ENCODE measurements around the gene STK32C. TPM values are rescaled to one million over a fixed set of nuclear protein-coding genes. Genes with fewer than 3 reads are reported as not detected.

STK32C gene
- total RNA-seq, 1 donor from 2014 or later = 2.5 TPM

- no peak overlapping the region for H3K27ac ChIP-seq
- H2AFZ ChIP-seq (replicated peaks) = no peak overlapping the region
- H3K4me3 ChIP-seq = no peak overlapping the region
- H4K20me1 ChIP-seq (ENCODE audit: low read depth) = no peaks in the 10 kb centered on the region
- H3F3A ChIP-seq (ENCODE audit: low read depth) = peaks cover 7% of the 10 kb centered on the region
- peaks cover 13% of the 10 kb centered on the region for H3K27me3 ChIP-seq
- H3K36me3 ChIP-seq = no peaks in the 10 kb centered on the region
- Mint-ChIP-seq H3K4me1 (peaks cover 10% of the 10 kb centered on the region), H3K4me3 (no peak overlapping the region), H3K9me3 (no peaks in the 10 kb centered on the region), H3K27ac (no peak overlapping the region), H3K27me3 (ENCODE audit: insufficient read depth, low read depth) (peaks cover 9% of the 10 kb centered on the region), H3K36me3 (no peaks in the 10 kb centered on the region)
- TF ChIP-seq EZH2 (IDR thresholded peaks at IDR 0.05) = no peak
- TF ChIP-seq CTCF (IDR thresholded peaks at IDR 0.05) = no peak
- no peak for TF ChIP-seq EZH2phosphoT487 (IDR thresholded peaks at IDR 0.05)
- DNase-seq (ENCODE audit: low spot score) = no peak
- H3K4me2 ChIP-seq = no peak overlapping the region
- no peak overlapping the region for H3K9ac ChIP-seq
- peaks cover 12% of the 10 kb centered on the region for H3K4me1 ChIP-seq
- no peaks in the 10 kb centered on the region for H3K9me3 ChIP-seq (ENCODE audit: low read depth)
- H3K79me2 ChIP-seq (ENCODE audit: low read depth) = no peaks in the 10 kb centered on the region
Observed at GRCh38 chr10:132249824-132250375, 57.9 kb downstream of the STK32C start.

GRCh38 chr10:132249226-132249724, 58.5 kb downstream of the STK32C start:
- Histone ChIP-seq H3K9ac (no peak overlapping the region), H3F3A (ENCODE audit: low read depth) (peaks cover 12% of the 10 kb centered on the region), H3K4me2 (peak overlapping the region; percentile 75), H2AFZ (replicated peaks) (no peak overlapping the region), H3K36me3 (no peaks in the 10 kb centered on the region), H3K9me3 (ENCODE audit: low read depth) (no peaks in the 10 kb centered on the region), H3K27ac (no peak overlapping the region), H3K4me1 (peaks cover 18% of the 10 kb centered on the region), H3K27me3 (peaks cover 13% of the 10 kb centered on the region), H3K79me2 (ENCODE audit: low read depth) (no peaks in the 10 kb centered on the region), H3K4me3 (no peak overlapping the region), H4K20me1 (ENCODE audit: low read depth) (no peaks in the 10 kb centered on the region)
- Mint-ChIP-seq H3K9me3 (no peaks in the 10 kb centered on the region), H3K27ac (no peak overlapping the region), H3K27me3 (ENCODE audit: insufficient read depth, low read depth) (peaks cover 9% of the 10 kb centered on the region), H3K4me3 (peak overlapping the region; percentile 72), H3K36me3 (no peaks in the 10 kb centered on the region), H3K4me1 (peaks cover 14% of the 10 kb centered on the region)
- no peak for TF ChIP-seq CTCF (IDR thresholded peaks at IDR 0.05)
- TF ChIP-seq EZH2 (IDR thresholded peaks at IDR 0.05) = no peak
- TF ChIP-seq EZH2phosphoT487 (IDR thresholded peaks at IDR 0.05) = no peak
- DNase-seq (ENCODE audit: low spot score) = no peak

- peaks cover 22% of the 10 kb centered on the region for H3K4me1 ChIP-seq
- no peak overlapping the region for H2AFZ ChIP-seq (replicated peaks)
- no peaks in the 10 kb centered on the region for H3K9me3 Mint-ChIP-seq
Observed at GRCh38 chr10:132248455-132249225, 59.1 kb downstream of the STK32C start.

More at GRCh38 chr10:132248455-132249225, 59.1 kb downstream of the STK32C start:
- Mint-ChIP-seq H3K36me3 (no peaks in the 10 kb centered on the region), H3K27ac (no peak overlapping the region), H3K4me1 (peaks cover 16% of the 10 kb centered on the region), H3K4me3 (peak overlapping the region; percentile 80), H3K27me3 (ENCODE audit: insufficient read depth, low read depth) (peaks cover 9% of the 10 kb centered on the region)
- no peak overlapping the region for H3K9ac ChIP-seq
- peak overlapping the region; percentile 75 for H3K4me2 ChIP-seq
- H3K79me2 ChIP-seq (ENCODE audit: low read depth) = no peaks in the 10 kb centered on the region
- H3K4me3 ChIP-seq = peak overlapping the region; percentile 52
- H3K36me3 ChIP-seq = no peaks in the 10 kb centered on the region
- TF ChIP-seq EZH2 (IDR thresholded peaks at IDR 0.05) (no peak), EZH2phosphoT487 (IDR thresholded peaks at IDR 0.05) (no peak), CTCF (IDR thresholded peaks at IDR 0.05) (no peak)
- DNase-seq (ENCODE audit: low spot score) = peak; percentile 80
- H3F3A ChIP-seq (ENCODE audit: low read depth) = peaks cover 12% of the 10 kb centered on the region
- no peaks in the 10 kb centered on the region for H3K9me3 ChIP-seq (ENCODE audit: low read depth)
- H3K27me3 ChIP-seq = peaks cover 7% of the 10 kb centered on the region
- no peaks in the 10 kb centered on the region for H4K20me1 ChIP-seq (ENCODE audit: low read depth)
- no peak overlapping the region for H3K27ac ChIP-seq

All from neural progenitor cell (in vitro differentiated cells).